DLD1 (cell line): Measurements from ENCODE around the gene ABCB1.

Experiments
- in situ Hi-C: cut with HindIII; loops from 2 replicates; pipeline ENCODE4 v1.10.0; 2017; ENCODE audit warnings: low sequenced_read_pairs

The ABCB1 gene

DNA sequence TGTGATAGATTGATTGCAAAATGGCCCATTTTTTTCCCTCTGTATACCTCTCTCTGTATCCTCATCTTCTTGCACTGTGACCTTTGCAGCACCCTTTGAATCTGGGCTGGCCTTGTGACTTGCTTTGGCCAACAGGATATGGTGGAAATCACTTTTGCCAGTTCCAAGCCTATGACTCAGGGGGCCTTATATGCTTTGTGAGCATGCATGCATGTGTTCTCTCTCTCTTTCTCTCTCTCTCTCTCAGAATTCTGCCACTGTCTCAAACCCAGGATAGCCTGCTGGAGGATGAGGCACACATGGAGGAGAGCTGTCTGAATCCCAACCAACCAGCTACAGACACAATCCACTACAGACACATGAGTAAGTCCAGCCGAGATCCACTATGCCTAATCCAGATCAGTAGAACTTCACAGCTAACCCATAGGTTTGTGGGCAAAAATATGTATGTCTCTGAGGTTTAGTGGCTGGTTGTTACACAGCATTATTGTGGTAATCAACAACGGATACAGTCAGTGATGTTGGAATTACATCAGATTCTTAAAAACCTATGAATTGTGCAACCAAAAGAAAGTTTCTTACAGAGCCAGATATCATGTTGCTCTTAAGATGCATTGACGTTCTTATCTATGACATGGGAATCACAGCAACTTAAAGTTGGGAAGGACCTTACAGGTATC lies 83.4 kb downstream of the ABCB1 start:
- in situ Hi-C loops, result no loop called here

DNA sequence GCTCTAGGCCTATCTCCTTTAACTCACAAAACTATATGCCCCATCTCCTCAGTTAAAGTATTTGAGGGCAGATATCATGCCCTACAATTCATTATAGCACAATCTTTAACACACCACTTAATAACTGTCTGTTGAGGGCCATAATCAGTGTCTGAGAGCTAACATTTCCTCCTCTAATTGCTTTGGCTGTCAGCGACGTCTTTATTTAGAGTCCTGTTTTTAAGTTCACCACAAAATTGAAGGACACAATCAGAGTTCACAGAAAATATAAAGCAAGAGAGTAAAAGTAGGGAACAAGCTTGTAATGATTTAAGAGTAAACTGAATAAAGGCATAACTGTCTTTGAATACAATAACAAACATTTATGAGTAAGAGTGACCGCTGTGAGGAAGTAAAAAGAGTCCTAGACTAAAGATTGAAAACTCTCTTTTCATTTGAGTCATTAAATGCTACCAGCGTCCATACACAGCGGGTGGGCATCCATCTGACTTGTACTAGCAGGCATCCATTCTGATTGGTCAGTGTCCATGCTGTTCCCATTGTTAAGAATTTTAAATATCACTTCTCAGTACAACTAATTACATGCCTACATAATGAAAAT lies 86.8 kb downstream of the ABCB1 start:
- in situ Hi-C loops, result no loop called here

DNA sequence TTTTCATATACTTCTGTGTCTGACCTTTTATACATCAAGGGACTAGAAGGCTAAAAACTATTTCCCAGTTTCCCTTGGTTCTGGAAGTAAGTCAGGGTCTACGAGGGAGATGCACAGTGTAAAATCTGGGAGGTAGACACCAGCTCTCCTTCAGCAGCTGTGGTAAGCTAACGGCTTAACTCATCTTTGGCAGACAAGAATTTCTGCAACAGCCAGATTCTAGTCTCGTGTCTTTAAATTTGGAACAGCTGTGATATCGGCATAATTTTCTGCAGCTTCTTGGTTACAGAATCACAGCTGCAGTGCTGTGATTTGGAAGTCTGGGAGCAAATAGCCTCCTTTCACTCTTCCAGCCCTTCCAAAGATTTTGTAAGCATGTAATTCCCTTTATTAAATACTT lies 87.8 kb downstream of the ABCB1 start:
- in situ Hi-C loops, result no loop called here

DNA sequence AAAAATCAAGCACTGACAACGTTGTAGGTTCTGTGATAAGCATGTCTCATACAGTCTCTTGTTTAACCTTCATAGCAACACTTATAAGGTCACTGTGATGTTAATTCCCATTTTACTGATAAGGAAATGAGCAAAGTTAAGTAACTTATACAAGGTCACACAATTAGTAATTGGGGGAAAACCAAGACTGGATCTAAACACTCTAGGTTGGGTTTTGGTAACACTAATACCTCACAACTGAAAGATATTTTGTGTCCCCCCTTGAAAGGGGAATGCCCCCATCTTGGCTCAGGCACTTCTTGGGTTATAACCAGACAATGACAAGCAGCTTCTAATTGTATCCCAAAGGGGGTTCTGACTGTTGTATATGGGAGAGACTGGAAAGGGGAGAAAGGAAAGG lies 89.2 kb downstream of the ABCB1 start:
- in situ Hi-C loops, result no loop called here

DNA sequence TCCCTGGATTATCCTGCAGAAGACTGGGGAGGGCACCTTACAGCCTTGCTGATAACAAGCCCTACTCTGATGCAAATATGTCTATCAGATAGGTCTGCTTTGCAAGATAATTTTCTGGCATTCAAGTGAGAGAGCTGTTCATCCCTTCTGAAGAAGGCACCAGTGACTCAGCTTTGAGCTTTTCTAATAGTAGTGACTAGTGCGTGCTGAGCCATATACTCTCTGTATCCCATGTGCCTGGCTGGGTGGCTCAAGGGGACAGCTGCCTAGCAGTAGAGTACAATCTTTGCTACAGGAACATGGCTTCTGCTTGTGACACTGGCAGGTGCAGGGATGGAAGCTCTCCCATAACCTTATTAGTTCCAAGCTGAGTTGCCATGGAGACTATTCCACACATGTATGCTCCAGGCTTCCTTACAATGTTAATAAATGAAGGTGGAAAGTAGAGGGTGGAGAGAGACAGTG lies 90.2 kb downstream of the ABCB1 start:
- in situ Hi-C loops, result no loop called here

DNA sequence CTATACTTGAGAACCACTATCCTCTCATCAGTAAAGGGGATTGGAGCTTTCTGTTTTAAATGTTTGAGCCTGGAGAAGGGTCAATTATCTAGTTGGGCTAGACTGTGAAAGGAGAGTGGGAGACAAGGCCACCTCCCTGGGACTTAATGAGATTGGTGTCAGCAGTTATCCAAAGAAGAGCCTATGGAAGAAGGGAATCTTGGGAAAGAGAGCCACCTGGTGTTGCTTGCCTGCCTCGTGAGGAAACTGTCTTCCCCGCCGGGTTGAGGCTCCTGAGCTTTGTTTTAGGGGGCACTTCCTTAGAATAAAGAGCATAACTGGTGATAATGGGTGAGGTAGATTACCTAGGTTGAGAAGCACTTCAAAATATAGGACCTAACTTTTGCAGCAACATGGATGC lies 93.2 kb downstream of the ABCB1 start:
- in situ Hi-C loops, result no loop called here

DNA sequence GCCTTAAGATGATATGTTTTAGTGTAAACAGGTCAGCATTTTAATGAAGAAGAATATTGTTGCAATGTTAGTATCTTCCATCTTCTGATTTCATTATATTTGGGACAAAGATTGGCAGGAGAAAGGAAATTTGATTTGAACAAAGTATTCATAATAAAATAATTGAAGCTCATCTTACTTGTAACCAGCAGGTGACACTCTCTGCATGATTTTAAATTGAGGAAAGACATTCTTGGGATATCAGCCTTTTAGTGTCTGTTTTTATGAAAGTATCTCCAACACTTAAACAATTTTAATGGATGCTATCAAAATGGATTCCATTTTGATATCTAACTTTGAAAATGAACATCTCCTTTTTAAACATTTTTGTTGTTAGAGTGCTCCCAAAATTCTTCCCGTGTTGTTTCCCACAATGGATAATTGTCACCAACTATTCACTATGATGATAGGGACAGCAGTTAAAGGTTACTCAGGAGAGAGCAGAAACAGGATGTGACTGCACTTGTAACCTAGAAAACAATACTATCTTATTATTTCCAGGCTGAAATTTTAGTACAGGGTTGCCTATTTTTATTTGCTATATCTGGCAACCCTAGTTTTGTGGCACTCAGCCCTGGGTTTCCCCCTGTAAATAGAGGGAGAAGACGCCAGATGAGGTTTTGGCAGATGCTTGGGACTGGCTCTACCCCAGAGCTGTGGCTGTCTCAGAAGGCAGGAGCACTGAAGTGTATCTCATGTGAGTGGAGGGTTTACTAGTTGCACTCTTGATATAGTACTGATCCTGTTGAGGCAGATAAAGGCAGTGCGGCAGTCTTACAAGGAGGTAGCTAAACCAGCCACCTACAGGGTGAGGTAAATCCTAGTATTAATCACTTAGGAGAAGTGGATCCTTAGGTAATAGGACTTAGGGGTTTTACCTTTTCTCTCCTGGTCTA lies 94.2 kb downstream of the ABCB1 start:
- in situ Hi-C loops, result no loop called here

DNA sequence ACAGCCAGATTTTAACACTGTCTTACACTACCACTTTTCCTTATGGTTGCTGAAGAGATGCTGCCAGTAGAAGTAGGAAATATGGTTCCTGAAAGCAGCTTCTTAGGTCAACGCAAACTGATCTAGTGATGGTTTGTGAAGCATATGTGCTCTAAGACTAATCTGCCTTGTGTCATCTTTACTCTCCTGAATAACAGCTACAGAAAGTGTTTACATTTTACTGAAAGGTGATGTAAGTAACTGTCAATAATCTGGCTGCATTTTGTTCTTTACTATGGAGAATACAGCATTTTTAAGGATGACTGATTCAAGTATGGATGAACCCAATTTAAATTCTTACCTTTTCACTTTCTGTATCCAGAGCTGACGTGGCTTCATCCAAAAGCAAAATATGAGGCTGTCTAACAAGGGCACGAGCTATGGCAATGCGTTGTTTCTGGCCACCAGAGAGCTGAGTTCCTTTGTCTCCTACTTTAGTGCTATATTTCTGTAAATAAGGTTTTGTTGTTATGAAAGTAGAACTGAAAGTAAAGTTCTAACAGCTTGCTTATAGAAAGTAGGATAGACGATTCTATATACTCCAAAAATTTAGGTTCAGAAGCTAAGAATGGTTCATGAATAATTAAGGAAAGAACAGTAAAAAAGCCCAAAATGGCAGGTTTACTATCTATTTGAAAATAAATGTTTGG lies 95.0 kb downstream of the ABCB1 start:
- in situ Hi-C loops, result no loop called here

DNA sequence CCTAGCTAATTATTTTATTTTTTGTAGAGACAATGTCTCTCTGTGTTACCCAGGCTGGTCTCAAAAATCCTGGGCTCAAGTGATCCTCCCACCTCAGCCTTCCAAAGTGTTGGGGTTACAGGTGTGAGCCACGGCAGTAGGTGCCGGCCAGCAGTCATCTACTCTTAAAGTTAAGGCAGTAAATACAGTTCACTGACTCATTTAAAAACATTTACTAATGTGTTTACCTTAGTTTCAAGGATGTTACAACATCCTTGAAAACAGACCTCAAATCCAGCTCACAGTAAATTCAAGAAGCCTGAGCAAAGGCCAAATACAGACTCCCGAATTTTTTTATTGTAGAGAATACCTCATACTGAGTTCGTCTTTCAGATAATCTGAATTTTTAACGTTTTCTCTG lies 95.6 kb downstream of the ABCB1 start:
- in situ Hi-C loops, result no loop called here

DNA sequence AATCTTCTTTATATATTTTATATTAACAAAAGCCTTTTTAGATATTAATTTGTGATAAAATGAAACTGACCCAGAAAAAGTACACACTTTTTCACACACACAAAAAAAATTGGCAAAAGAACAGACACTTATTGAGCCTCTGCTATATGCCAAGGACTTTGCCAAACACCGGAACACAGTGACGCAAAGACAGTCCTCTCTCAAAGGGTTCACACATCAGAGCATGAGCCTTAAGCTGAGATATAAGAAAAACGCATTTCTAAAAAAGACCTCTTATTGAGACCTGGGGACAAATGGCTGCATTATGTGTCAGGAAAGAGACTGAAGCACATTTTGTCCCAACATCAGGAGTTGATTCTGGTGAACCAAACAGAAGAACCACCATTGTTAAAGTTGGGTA lies 101.2 kb downstream of the ABCB1 start:
- in situ Hi-C loops, result no loop called here

DNA sequence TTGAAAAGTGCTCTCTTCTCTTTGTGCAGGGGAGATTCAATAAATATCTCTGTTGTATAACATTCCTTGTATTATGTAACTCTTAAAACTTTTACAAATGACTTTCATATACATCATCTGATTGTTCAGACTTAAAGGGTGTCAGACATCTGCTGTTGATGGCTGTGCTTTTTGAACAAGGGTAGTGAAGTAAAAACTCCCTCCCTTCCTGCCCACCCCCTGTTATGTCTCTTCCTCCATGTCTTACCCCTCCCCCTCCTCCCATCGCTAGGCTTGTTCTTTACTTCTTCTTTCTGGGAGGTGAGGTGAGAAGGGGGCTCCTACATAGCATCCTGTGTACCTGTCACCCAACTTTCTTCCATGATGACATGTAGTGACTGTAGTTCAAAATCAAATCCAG lies 101.8 kb downstream of the ABCB1 start:
- in situ Hi-C loops, result no loop called here

DNA sequence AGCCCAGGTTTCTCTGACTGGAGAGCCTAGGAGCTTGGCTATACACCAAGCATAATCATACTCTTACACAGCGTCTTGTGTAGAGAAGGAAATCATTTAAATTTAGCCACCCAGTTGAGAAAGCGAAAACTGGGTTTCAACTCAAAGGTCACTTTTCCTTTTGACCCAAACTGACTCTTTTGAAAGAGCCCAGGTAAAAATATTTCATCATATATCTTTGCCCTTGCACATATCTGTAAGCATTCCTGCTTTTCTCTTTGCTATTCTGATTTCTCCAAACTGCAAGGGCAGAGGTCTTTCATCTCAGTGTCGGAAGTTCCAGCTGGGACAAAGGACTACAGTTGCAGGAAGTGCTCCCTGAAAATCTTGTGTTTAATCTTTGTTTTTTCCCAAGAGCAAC lies 103.2 kb downstream of the ABCB1 start:
- in situ Hi-C loops, result no loop called here

DNA sequence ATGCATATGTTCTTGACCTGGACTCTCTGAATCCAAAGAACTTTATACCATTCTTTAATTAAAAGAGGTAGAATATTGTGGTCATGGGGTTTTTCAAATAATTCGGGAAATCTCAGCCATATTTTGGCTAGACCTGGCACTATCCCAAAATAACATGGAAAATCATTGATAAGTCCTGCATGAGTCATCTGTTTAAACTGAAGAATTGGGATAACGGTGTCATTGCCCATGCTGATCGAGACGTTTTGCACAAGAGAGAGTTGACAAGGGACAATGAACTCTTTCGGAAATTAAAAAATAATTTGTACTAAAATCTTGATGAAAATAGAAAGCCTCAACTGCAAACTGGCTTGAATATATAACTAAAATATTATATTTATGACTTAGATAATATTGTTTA lies 105.3 kb downstream of the ABCB1 start:
- in situ Hi-C loops, result no loop called here

DNA sequence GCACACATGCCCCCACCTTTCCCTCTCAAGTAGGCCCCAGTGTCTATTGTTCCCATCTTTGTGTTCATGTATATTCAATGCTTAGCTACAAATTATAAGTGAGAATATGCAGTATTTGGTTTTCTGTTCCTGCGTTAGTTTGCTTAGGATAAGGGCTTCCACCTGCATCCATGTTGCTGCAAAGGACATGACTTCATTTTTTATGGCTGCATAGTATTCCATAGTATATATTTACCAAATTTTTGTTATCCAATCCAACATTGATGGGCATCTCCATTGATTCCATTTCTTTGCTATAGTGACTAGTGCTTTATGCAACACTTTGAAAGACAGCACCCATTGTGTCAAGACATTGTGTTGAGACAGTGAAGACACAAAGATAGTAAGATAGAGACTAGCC lies 106.2 kb downstream of the ABCB1 start:
- in situ Hi-C loops, result no loop called here

DNA sequence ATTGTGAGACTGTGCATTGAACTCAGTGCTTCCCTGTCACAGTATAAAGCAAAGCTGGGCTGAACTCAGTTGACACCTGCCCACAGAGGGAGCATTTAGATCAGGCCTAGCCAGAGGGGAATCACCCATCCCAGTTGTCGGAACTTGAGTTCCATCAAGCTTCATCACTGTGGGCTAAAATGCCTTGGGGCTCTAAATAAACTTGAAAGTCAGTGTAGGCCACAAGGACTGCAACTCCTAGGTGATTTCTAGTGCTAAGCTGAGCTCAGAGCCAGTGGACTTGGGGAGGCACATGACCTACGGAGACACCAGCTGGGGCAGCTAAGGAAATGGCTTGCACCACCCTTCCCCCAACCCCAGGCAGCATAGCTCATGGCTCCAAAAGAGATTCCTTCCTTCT lies 117.6 kb downstream of the ABCB1 start:
- in situ Hi-C loops, result no loop called here

DNA sequence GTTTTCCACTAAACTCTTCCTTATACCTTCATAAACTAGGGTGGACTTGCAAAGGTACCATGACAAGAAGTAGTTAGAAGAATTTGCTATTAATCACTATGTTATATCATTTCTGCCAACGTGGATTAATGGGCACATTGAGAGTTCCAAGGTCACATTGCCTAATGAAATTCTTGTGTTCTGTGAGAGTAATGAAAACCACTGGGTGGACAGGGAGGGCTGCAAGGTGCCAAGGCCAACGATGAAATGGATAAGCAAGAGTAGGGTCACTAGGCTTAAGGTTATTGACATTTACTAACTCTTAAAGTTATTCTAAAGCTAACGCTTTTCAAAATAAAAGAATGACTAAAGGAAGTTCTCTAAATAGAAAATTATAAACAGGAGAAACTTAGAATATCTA lies 118.6 kb downstream of the ABCB1 start:
- in situ Hi-C loops, result no loop called here

DNA sequence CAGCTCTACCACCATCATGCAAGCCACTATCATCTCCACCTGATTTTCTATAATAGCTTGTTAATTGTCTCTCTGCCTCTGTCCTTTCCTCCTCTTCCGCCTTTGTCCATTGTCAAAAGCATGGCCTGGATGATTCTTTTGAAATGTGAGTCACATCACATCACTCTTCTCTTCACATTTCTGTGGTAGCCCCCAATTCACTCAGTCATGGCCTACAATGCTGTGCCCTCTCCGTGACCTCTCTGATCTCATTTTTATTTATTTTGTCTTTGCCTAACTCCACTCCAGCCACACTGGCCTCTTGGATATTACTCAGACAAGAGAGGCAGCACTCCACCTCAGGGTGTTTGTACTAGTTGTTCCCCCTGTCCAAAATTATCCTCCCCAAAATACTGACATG lies 120.3 kb downstream of the ABCB1 start:
- in situ Hi-C loops, result no loop called here

DNA sequence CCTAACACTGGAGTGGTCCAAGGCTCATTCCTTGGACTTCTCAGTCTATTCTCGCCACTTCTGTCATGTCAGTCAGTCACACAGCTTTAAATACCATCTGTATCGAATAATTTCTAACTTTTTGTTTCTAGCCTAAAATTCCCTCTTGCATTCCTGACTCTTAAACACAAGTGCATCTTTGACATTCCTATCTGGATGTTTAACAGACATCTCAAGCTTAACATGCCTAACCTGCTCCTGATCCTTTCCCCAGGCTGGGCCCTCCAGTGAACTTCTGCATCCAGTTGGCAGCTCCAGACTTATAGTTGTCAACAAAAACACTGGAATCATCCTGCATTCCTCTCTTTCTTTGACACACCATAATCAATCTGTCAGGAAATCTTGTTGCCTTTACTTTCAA lies 120.7 kb downstream of the ABCB1 start:
- in situ Hi-C loops, result no loop called here

DNA sequence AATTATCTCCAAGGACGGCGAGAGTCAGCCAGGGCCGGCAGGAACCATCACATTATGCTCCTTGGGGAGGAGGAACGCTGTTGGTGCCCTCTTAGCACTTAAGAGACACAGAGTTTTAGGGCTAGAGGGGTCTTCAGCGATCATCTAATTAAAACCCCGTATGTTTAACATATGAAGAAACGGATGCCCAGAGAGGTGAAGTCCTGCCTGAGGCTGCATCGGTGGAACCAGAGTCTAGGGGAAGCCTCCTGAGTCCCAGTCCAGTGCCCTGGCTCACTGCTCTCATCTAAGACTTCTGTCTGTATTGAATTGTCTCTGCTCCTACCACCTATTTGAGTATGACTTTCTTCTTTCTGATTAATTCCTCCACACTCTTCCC lies 124.5 kb downstream of the ABCB1 start:
- in situ Hi-C loops, result no loop called here

DNA sequence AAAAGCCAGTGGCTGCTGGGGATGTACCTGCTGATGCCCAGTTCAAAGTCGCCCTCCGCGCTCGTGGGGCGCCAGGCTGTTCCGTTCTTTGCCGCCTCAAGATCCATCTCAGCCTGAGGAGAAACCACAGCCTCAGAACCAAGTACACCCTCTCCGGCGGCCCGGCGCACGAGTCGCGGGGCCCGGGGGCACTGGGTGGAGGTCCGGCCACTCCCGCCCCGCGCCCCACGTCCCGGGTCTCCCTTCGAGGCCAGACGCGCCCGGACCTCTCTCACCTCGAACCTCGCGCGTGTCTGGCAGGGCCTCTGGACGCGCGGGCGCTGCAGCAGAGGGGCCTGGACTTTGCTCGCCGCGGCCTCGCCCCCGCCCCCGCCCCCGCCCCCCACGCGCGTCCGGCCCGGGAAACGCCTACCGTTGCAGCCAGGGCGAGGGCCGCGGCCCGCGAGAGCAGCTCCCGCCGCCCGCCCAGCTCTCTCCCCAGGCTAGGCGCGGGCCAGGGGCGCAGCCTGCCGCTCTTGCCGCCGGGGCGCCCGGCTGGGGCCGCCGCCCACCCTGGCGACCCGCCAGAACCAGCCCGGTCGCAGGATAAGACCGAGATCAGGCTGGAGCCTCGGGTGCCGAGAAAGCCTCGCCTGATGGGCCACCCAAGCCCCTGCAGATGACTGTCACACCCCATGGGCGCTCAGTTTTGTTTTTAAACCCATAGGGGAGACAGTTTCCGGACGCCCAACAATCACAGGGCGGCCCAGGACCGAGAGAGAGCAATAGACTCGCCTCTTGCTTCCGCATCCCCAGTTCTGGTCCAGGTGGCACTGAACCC lies 125.1 kb downstream of the ABCB1 start, which contains the start of gene ABCB4:
Gene ABCB4, minus strand, starts transcription at position 322 of the 820 bp plus-strand sequence. Its CDS starts 215 bp downstream, at position 107.
- in situ Hi-C loops, result no loop called here
